ENCODE results near the gene UBAC1.

DNA sequence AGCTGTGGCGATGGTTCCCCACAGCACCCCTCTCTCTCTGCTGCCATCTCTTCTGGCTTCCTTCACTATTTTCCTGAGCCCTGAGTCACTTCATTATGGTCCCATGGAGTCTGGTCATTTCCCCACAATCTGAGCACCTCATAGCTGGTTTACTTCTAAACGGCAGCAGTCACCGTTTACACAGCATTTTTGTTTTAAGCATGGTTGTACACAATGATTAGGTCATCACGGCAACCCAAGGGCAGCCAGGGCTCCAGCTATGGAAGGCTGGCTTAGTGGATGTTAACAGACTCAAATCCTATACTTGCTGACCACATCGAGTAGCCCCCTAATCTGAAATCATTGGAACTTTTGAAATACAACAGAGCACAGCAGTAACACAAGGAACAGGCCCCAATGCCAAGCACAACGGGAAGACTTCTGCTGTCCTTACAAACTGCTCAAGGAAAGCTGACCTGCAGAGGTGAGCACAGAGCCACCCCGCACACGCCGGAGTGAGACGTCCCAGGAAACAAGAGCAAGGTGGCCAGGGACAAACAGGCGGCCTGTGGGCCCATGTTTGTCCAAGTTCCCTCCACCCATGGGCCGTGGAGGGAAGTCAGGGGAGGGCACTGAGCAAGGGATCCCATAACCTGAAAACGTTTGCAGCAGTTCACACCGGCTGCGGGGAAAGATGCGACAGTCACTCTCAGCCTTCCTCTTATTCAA lies 76.7 kb downstream of the UBAC1 start:
- TF ChIP-seq POLR2A (IDR thresholded peaks at IDR 0.05; ENCODE audit: low read length): no peak
- TF ChIP-seq GATA1 (IDR thresholded peaks at IDR 0.05; ENCODE audit: low read depth, low read length): no peak

All from erythroblast (primary cell).